Activated CD8-positive, alpha-beta memory T cell treated with anti-CD3 and anti-CD28 coated beads for 4 hours (primary cell): ENCODE results near the gene GLCCI1.

ENCODE experiments used
- DNase-seq, 2 donors: peaks; one replicate each; pipeline ENCODE4 v3.0.0-alpha.2; 2020; ENCODE audit warnings: low read depth in 2 of 2

The GLCCI1 gene

DNA sequence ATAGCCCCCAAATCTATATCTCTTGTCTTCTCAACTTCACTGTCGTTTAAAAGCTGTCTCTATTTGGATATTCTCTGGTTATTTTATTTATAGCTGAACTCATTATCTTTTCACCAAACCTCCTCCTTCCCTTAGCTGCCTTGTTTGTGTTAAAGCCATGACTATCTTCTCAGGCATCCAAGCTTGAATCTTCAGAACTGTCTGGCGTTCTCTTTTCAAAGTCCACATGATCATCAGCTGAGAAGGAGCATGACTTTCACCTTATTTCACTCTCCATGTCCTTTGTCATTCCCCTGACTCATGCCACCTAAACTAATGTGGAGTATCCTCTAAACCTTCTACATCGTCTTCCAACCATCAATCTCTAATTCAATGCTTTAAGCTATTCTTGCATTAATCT, 5.7 kb upstream of the GLCCI1 start:
- no peak for DNase-seq

DNA sequence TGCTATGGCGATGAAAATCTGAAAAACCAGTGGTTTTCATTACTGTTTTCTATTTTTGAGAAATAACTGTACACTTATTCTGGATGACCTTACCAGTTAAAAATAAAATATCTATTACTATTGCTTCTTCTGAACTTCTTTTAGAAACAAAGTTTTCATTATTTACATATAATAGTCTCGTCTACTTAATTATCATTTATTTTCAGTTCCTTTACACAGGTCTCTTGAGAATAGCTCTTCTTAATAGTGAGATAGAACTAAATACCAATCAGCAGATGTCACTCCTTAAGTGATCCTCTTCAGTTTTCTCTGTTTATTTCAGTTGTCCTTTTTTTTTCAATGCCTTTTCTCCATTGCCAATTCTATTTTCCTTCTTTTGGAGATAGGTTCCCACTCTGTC, 4.3 kb upstream of the GLCCI1 start:
- no peak for DNase-seq

GRCh38 chr7:7964691-7965090, 3.9 kb upstream of the GLCCI1 start:
- DNase-seq: no peak

- DNase-seq: no peak
Observed at GRCh38 chr7:7965301-7965700, 3.3 kb upstream of the GLCCI1 start.

- DNase-seq: no peak
Observed at GRCh38 chr7:7966141-7966734, 2.4 kb upstream of the GLCCI1 start.

GRCh38 chr7:7967886-7968543, 581 bp upstream of the GLCCI1 start:
- DNase-seq: no peak

- DNase-seq: peak in 1 of 2 donors; percentile 9
Observed at GRCh38 chr7:7969306-7970236, 975 bp downstream of the GLCCI1 start.

- no peak for DNase-seq
Observed at GRCh38 chr7:7970237-7970530, 1.6 kb downstream of the GLCCI1 start.

DNA sequence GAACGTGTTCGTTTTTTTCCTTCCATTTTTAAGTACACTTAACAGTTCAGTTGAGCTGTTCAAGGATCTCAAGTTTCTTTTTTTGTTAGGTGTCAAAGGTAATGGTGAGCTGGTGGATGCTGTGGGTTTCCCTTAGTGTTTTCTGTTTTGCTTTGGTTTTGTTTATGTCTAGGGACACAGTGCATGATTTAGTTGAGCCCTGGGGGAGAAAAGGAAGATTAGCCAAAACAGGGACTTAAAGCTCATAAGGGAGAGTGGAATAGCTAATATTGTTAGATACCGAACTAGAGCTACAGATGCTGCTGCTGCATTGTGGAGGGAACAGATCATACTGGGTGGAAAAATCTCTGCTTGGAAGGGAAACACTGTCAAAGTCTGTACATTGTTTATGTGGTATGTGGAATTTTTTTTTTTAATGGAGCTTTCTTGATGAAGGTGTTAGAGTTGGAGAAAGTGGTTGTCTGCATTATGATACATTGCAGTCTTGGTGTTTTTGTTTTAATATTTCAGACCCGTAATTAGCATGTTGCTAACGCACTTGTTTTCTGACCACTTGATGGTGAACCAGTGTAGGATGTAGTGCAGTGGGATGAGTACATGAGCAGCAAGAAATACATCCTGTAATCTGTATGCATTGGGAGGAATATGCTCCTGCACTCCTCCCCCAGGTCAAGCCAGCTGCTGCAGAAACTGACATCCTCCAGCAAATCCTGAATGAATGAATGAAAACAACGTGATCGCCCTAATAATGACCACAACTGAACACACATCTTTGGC, 2.1 kb downstream of the GLCCI1 start:
- DNase-seq: no peak

DNA sequence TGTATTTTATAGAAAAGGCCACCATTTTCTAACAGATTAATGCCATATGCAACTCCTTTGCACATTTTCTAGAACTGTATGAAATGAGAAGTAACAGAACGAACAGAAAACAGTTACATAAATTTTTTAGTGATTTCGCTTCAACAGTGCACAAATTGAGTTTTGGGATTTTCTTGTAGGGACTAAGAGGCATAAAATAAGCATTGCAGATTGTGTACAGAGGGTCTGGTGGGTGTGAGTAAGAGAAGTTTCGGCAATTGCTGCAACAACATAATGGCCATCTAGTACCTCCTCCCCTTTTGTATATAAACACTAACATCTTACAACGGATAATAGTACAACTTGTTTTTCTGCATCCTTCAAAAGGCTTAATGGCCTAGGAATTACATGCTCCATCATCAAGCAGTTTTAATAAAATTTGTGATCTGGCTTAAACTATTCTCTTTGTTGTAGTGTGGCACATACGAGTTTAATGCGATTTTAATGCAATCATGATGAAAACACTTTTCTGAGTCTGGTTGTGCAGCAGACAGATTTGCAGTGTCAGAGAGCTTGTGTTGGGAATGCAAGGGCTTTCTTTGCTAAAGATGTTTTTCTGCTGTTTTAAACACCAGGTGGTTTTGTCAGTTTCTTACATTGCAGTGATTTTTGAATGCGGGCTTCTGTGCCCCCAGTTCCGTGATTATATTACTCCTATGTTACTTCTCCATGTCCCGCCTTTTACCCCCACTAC, 2.9 kb downstream of the GLCCI1 start:
- no peak for DNase-seq

DNA sequence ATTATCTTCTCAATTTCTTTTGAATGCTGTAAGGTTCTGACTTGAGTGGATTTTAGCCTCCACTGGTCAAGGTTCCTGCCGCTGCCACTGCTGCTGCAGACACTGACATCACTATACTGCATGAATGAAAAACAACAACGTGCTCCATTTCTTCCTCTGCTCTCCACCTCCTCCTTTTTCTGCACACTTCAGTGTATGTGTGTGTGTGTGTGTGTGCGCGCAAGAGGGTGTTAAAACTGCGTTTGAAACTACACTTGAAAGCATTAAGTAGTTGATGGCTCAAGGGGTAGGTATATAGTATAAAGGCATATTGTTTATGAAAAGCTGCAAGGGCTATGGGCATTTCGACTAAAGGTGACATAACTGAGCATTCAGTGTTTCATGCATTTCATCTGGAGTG, 3.5 kb downstream of the GLCCI1 start:
- no peak for DNase-seq

- no peak for DNase-seq
Observed at GRCh38 chr7:7972922-7973594, 4.5 kb downstream of the GLCCI1 start.

GRCh38 chr7:7976677-7977076, 8.1 kb downstream of the GLCCI1 start:
- no peak for DNase-seq

GRCh38 chr7:7977774-7978173, 9.2 kb downstream of the GLCCI1 start:
- no peak for DNase-seq

DNA sequence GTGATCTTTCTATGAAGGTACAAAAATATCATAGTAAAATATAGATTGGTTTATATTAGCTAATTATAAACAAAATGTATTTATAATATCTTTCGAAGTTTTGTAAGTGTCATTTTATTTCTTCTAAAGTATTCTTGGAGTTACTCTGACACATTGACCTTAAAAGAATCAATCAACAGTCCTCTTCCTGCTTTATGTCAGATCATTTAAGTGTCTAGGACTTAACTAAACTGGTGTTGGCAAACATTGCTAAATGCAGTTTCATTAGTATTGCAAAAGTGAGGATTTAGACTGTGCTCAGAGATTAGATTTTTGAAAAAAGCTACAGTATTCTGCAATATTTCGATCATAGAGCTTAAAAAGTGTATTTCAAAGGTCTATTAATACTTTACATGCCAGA, 10.3 kb downstream of the GLCCI1 start:
- no peak for DNase-seq

DNA sequence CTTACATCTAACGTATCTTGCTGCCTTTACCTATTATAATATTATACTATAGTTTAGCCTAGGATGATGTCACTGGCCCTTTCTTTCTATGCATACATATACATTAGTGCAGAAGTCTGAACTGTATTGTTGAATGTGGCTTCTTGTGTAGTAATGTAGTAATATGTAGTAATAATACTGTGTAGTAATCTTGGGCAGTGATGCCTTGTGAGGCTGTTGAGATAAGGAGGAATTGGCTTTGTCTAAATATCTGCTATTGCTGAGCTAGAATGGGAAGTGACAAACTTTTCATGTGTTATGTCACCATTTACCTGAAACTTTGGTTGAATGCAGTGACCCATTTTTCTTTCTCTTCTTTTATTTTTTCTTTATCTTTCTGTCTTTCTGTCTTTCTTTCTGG, 11.0 kb downstream of the GLCCI1 start:
- DNase-seq: no peak

DNA sequence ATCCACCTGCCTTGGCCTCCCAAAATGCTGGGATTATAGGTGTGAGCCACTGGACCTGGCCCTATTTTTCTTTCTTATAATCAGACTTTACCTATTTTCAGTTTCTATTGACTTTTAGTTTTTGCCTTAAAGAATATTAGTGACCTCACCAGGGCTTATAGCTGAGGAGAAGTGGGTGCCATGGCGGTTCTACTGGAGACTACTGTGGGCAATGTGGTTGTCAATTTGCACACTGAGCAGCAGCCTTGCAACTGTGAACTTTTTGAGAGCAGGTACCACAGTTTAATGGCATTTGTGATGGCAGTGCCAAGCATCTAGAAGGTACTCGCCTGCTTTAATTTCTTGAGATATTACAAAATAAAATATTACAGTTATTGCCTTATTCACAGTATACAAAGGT, 11.5 kb downstream of the GLCCI1 start:
- no peak for DNase-seq

DNA sequence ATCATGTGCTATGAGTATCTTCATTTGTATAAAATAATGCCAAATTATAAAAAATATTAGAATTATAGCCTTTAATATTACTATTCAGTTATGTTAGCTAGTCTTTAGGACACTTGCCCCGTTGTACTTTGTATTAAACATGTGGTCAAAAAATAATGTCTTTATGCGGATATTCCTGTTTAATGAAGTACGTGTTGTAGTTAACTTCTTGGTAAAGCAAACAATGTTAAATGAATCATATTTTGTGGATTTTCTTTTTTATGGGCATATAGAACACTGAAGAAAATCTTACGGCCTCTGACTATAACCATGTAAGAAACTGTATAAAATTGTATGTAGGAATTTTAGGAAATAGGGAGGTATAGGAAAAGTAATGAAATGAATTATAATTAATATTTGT, 14.3 kb downstream of the GLCCI1 start:
- DNase-seq: no peak

GRCh38 chr7:7984424-7984823, 15.8 kb downstream of the GLCCI1 start:
- DNase-seq: no peak

DNA sequence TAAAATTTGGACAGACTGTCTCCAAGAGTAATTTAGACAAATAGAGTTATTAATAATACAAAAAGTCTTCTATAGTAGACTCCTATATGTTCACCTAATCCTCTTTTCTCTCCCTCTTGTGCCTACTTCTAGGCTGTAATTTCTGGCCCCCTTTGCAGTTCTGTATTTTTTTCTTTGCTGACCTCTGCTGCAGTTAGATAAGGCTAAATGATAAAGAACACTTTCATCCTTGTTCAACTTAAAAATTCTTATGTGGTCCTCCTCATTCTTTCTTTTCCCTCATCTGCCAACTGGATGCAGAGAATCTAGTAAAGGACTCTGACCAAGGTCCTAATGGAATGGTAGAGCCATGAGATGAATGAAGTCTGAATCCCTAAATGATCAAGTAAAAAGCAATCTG, 20.1 kb downstream of the GLCCI1 start:
- DNase-seq: no peak

DNA sequence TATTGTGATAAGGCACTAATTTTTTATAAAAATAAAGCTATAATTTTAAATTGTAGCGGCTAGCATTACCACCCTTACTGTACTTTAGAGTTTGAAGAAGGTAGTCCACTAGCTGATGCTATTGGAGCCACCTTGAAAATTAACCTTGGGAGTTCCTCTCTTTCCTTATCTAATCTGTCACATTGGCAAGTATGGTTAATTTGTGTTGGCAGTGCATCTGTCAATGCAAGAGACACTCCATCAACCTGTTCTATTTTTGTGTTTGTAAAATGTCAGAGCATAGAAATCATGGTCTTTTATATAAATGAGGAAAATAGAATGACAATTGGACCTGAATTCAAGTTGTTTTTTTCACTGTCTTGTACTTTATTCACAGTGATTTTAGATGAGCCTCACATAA, 20.5 kb downstream of the GLCCI1 start:
- DNase-seq: no peak
